HG03432 (cell line): Measurements from ENCODE around the gene TNFRSF19.

Source experiments
- ATAC-seq: cut with Tn5 transposase; IDR thresholded peaks from one replicate; pipeline ENCODE4 v1.9.1; 2021; ENCODE audit warnings: mild to moderate bottlenecking, moderate library complexity; ENCODE audit not compliant: unreplicated experiment

The TNFRSF19 gene

GRCh38 chr13:23600534-23600933 is 30.3 kb downstream of the TNFRSF19 start:
- ATAC-seq, result no peak

- no peak for ATAC-seq
These were observed 35.6 kb downstream of the TNFRSF19 start for GRCh38 chr13:23605831-23606230.

GRCh38 chr13:23608138-23608537 is 37.9 kb downstream of the TNFRSF19 start:
- no peak for ATAC-seq

- peak; percentile 13 for ATAC-seq
These were observed 38.6 kb downstream of the TNFRSF19 start for GRCh38 chr13:23608701-23609413.

GRCh38 chr13:23609414-23609760 is 39.2 kb downstream of the TNFRSF19 start:
- ATAC-seq, result peak; percentile 41

GRCh38 chr13:23609874-23610576 is 39.8 kb downstream of the TNFRSF19 start:
- peak; percentile 53 for ATAC-seq

GRCh38 chr13:23610966-23611491 is 40.8 kb downstream of the TNFRSF19 start:
- no peak for ATAC-seq

- ATAC-seq, result no peak
These were observed 42.0 kb downstream of the TNFRSF19 start for GRCh38 chr13:23612182-23612581.

GRCh38 chr13:23612731-23613130 is 42.5 kb downstream of the TNFRSF19 start:
- no peak for ATAC-seq

GRCh38 chr13:23613596-23613995 is 43.4 kb downstream of the TNFRSF19 start:
- ATAC-seq, result no peak

GRCh38 chr13:23615395-23616081 is 45.3 kb downstream of the TNFRSF19 start:
- ATAC-seq, result no peak

- no peak for ATAC-seq
These were observed 46.0 kb downstream of the TNFRSF19 start for GRCh38 chr13:23616228-23616627.

- no peak for ATAC-seq
These were observed 47.4 kb downstream of the TNFRSF19 start for GRCh38 chr13:23617551-23618024.

- ATAC-seq, result no peak
These were observed 48.1 kb downstream of the TNFRSF19 start for GRCh38 chr13:23618341-23618740.

GRCh38 chr13:23619068-23619855 is 49.0 kb downstream of the TNFRSF19 start:
- no peak for ATAC-seq

GRCh38 chr13:23620211-23620610 is 50.0 kb downstream of the TNFRSF19 start:
- ATAC-seq, result no peak

GRCh38 chr13:23620613-23621315 is 50.6 kb downstream of the TNFRSF19 start:
- no peak for ATAC-seq

- ATAC-seq, result peak; percentile 78
These were observed 51.1 kb downstream of the TNFRSF19 start for GRCh38 chr13:23621316-23621645.

- ATAC-seq, result peak; percentile 37
These were observed 52.8 kb downstream of the TNFRSF19 start for GRCh38 chr13:23622985-23623384.

GRCh38 chr13:23623394-23623793 is 53.2 kb downstream of the TNFRSF19 start:
- ATAC-seq, result no peak
